ENCODE results near the gene CPLANE1. TPM values are rescaled to one million over a fixed set of nuclear protein-coding genes. Genes with fewer than 3 reads are reported as not detected.

Gene CPLANE1
- total and polyA plus RNA-seq, 10 of the 15 experiments (the other 5 are each of a cell fraction or from before 2014, with no cell fraction given), result 1.7 to 14.8 (median 6.7) TPM

GRCh38 chr5:37247036-37247435 lies 2.1 kb downstream of the CPLANE1 start:
- Histone ChIP-seq H3K4me2 (ENCODE audit: control insufficient read depth, insufficient read depth) (no peak overlapping the region), H3K4me1 (ENCODE audit: control insufficient read depth, insufficient read depth, low read length) (0 out of 2 replicates have a peak, but pooled peaks cover 3% of the 10 kb centered on the region), H3K79me2 (ENCODE audit: control insufficient read depth, insufficient read depth, low read length) (no peaks in the 10 kb centered on the region), H3K27me3 (replicated peaks in 1 of 2; ENCODE audit: control insufficient read depth in 2 of 2, insufficient read depth in 2 of 2, low read length in 1 of 2) (no peaks in the 10 kb centered on the region), H3K9ac (ENCODE audit: control insufficient read depth, insufficient read depth, low read length) (no peak overlapping the region), H4K20me1 (ENCODE audit: control insufficient read depth, insufficient read depth) (no peaks in the 10 kb centered on the region), H3K9me3 (replicated peaks; ENCODE audit: control insufficient read depth, insufficient read depth, low read length) (no peaks in the 10 kb centered on the region), H2AFZ (ENCODE audit: control insufficient read depth, low read depth, low read length) (no peak overlapping the region), H3K4me3 (no peak overlapping the region), H3K27ac (ENCODE audit: control insufficient read depth, insufficient read depth) (no peak overlapping the region), H3K36me3 (ENCODE audit: control insufficient read depth in 2 of 2, insufficient read depth in 2 of 2, low read length in 1 of 2) (no peaks in the 10 kb centered on the region)
- intact Hi-C loops (cut with micrococcal nuclease; ENCODE audit: unreplicated experiment) (no loop called here), in situ Hi-C loops (cut with MboI) (no loop called here)
- TSS peak; percentile 58 for BruUV-seq (replicated peaks)
- SMC1A ChIA-PET (ENCODE audit: uncharacterized antibody, unreplicated experiment), result interaction anchor here (0.6 to 1.5 kb wide), 2 partner anchors 43 to 212 kb away, joined by 3 read pairs; no protein-coding TSS in a partner anchor
- CTCF ChIA-PET, result interaction anchor here (0.6 kb wide), 1 partner anchor 87 kb away, joined by 3 read pairs; no protein-coding TSS in a partner anchor
- no peak for TF ChIP-seq SKIL (IDR thresholded peaks at IDR 0.05; ENCODE audit: low read depth, poor library complexity, severe bottlenecking)
- no peak for TF ChIP-seq ZNF622 (IDR thresholded peaks at IDR 0.05)
- TF ChIP-seq BCLAF1 (IDR thresholded peaks at IDR 0.05), result no peak
- no peak for TF ChIP-seq NFYB (IDR thresholded peaks at IDR 0.05; ENCODE audit: insufficient read depth, low read depth, low read length)
- TF ChIP-seq POLR2AphosphoS5 (IDR thresholded peaks at IDR 0.05; ENCODE audit: low read length), result no peak
- no peak for TF ChIP-seq SRF (IDR thresholded peaks at IDR 0.05; ENCODE audit: low read depth in 2 of 2, low read length in 2 of 2)
- TF ChIP-seq KLF5 (IDR thresholded peaks at IDR 0.05; ENCODE audit: partially characterized antibody), result no peak
- no peak for TF ChIP-seq CREM (IDR thresholded peaks at IDR 0.05; ENCODE audit: low read depth)
- no peak for TF ChIP-seq GABPA (IDR thresholded peaks at IDR 0.05; ENCODE audit: low read depth)
- TF ChIP-seq ZNF217 (IDR thresholded peaks at IDR 0.05), result no peak
- TF ChIP-seq IKZF1 (conservative IDR thresholded peaks at IDR 0.05), result no peak
- TF ChIP-seq RFX5 (IDR thresholded peaks at IDR 0.05; ENCODE audit: low read depth, low read length), result no peak
- TF ChIP-seq CHD2 (IDR thresholded peaks at IDR 0.05; ENCODE audit: borderline replicate concordance, low read depth, low read length), result no peak
- no peak for TF ChIP-seq HSF1 (IDR thresholded peaks at IDR 0.05; ENCODE audit: low read depth, low read length)
- TF ChIP-seq MEF2B (IDR thresholded peaks at IDR 0.05; ENCODE audit: partially characterized antibody, poor library complexity, severe bottlenecking), result no peak
- TF ChIP-seq NR2F1 (conservative IDR thresholded peaks at IDR 0.05), result no peak
- no peak for TF ChIP-seq KAT2A (conservative IDR thresholded peaks at IDR 0.05; ENCODE audit: control insufficient read depth, low read depth, low read length)
- TF ChIP-seq SPI1 (IDR thresholded peaks at IDR 0.05; ENCODE audit: borderline replicate concordance, insufficient read depth, low read depth, low read length), result no peak
- POLR2A ChIA-PET, result interaction anchor here (0.7 kb wide), 2 partner anchors 52 to 188 kb away, joined by 4 read pairs; no protein-coding TSS in a partner anchor
- no peak for DNase-seq (ENCODE audit: low read depth, low spot score)
- RAD21 ChIA-PET (ENCODE audit: unreplicated experiment), result interaction anchor here (0.6 to 0.7 kb wide), 2 partner anchors 9 to 133 kb away, joined by 3 to 4 read pairs; no protein-coding TSS in a partner anchor
- no peak for FAIRE-seq
- ATAC-seq, result no peak
- WGBS (ENCODE audit: insufficient coverage, insufficient replicate concordance, low lambda C conversion rate, missing lambda C conversion rate), result 83% methylated on average over 1 of the region's 1 CpG
